HCEC 1CT (cell line): ENCODE data around the gene POGZ.

Experiments
- DNase-seq: peaks from one replicate; pipeline ENCODE4 v3.0.0-alpha.2; 2017

The POGZ gene

DNA sequence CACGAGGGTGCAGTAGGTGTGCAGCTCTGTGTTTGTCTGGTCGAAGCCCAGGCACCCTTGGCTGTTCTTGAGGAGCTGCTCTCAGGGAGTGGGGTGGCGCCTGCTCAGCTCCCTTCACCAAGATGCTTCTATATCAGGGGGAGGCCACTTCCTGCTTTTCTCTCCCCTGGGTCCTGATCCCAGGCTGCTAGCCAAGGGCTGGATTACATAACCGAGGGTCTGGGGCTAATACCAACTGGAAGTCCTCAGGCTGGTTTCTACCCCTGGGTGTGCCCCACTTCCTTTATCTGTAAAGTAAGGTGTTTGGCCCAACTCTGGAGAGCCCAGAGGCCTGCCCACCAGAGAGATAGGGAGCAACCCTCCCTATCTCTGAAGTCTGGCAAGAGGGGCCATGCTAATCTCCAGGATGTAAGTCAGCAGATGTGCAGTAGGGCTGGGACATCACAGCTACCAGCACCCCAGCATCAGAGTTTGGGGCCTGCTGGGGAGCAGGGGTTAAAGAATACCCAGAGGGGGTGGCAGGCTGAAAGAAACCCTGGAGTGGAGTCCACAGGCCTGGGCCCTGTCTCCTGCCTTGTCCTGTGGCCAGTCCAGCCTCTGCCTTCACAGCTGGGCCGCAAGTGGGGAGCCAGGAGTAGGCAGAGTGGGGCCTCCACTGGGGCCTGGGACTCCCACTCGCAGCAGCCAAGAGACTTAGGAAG is 88.9 kb downstream of the POGZ start:
- no peak for DNase-seq

DNA sequence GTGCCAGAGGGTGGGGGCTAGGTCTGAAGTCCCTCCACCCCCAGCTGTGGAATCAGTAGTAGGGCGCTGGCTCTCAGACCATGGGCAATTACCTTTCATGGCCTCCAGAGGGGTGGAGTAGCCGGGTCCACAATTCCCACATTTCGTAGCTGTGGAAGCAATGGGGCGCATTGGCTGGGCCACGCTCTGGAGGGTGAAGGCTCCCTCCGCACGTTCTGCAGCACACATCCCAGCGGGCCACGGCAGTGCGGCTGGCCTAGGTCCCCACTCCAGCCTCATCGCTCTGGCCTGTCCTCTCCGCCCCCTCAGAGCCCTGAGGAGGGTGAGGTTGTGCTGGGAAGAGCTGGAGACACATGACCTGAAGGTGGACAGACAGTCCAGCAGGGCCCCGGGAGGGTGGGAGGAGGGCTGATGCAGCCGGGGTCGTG is 89.7 kb downstream of the POGZ start:
- no peak for DNase-seq

- DNase-seq, result no peak
Observed at GRCh38 chr1:151369302-151369610, 90.0 kb downstream of the POGZ start.

DNA sequence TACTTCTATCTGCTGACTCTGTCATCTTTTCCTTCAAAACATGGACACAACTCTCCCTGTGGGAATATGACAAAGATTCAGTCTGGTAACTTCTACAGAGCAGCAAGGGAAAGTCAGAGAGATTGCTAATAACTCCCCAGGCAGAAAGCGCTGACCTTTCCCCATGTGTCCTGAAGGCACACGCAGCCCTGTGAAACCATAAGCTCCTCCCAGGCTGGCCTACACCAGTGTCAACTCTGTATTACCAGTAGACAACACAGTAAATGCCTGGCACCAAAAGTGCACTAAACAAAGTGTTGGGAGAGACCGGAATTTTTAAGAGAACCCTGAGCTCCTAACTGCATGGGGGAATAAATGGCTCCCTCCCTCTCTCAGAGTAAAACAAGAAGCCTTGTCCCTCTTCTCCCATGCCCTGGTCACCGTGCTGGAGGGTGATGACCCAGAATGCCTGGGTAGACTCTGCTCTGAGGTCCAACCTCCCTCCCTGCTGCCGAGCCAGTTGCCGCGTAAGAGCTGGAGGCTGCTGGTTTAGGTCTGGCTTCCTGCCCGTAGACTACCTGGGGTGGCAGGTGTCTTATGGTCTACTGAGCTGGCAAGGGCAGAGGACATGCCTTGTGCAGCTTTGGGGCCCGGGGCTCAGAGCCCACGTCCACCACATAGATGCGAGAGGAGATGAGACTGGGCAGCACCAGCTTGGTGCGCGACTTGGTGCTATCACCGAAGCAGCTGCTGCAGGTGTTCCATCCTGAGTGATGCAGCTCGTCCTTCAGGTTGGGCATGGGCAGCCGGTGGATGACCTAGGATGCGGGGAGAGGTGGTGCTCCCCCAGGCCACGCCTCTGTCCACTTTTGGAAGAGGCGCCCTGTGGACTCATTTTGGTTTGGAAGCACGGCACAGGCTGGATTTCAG is 90.6 kb downstream of the POGZ start:
- DNase-seq, result no peak

GRCh38 chr1:151367658-151368392 is 91.5 kb downstream of the POGZ start:
- DNase-seq, result no peak

- DNase-seq, result no peak
Observed at GRCh38 chr1:151364996-151365395, 94.3 kb downstream of the POGZ start.

GRCh38 chr1:151362308-151363155 is 96.8 kb downstream of the POGZ start:
- no peak for DNase-seq

DNA sequence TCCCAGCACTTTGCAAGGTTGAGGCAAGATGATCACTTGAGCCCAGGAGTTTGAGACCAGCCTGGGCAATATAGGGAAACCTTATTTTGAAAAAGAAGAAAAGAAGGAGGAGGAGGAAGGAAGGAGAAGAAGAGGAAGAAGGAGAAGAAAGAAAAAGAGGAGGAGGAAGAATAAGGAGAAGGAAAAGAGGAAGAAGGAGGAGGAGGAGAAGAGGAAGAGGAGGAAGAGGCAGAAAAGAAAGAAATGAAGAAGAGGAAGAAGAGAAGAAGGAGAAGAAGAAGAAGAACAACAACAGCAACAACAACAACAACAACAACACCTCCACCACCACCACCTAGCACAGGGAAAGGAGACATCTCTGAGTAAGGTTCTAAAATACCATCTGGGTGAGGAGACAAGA is 97.4 kb downstream of the POGZ start:
- DNase-seq, result no peak

GRCh38 chr1:151356696-151357095 is 102.6 kb downstream of the POGZ start:
- no peak for DNase-seq
